ENCODE measurements around the gene TC2N.

DNA sequence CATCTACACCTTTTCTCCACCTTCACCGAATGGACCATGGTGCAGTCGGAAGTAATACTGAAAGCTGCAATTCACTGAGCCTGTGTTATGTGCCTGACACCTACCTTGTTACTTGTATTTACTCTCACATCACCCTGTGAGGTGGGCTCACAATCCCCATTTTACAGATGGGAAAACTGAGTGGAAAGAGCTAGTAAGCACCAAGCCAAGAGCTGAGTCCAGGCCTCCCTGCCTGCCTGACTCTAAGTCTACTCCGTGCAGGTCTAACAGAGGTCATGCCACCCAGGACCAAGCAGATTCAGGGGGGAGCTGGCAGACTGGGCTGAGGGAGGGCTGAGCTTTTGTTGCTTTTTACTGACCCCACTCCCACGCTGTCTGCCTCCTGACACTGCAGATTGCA is 29.1 kb upstream of the TC2N start:
- TF ChIP-seq POLR2AphosphoS5 (IDR thresholded peaks at IDR 0.05; ENCODE audit: low read depth, low read length) (no peak), POLR2A (IDR thresholded peaks at IDR 0.05; ENCODE audit: low read depth, low read length) (no peak)

Data from GM12891 (cell line).